Lung (tissue), 12 donors: ENCODE results near the gene SLC26A9. TPM values are rescaled to one million over a fixed set of nuclear protein-coding genes. Genes with fewer than 3 reads are reported as not detected.
"Not testable (repeated sequence)": the region's sequence is repeated elsewhere in the genome, so short reads cannot be mapped to it uniquely, and the experiment has no call there.

ENCODE experiments used
- ATAC-seq: fragments of 200-7000 bp; cut with Tn5 transposase; one replicate; pipeline ENCODE4 v1.9.1; 2020; ENCODE audit warnings: moderate number of reproducible peaks; ENCODE audit not compliant: insufficient read depth, low FRiP score
- DNase-seq, 3 donors: peaks; one replicate each; pipeline ENCODE4 v3.0.0-alpha.2; 2013 to 2017
- H3K27ac ChIP-seq, 2 donors: one replicate each; pipeline ENCODE4 v1.5.1; 2013; ENCODE audit warnings: mild to moderate bottlenecking in 2 of 2, moderate library complexity in 2 of 2, control low read depth in 1 of 2, inconsistent platforms in 1 of 2, low read depth in 1 of 2, low read length in 1 of 2
- H3K27me3 ChIP-seq, 3 donors: one replicate each; pipeline ENCODE4 v1.5.1; 2013; ENCODE audit warnings: low read length in 2 of 3; ENCODE audit not compliant: control insufficient read depth in 3 of 3, insufficient read depth in 3 of 3
- H3K36me3 ChIP-seq, 4 donors: one replicate each; pipeline ENCODE4 v1.5.1; 2013; ENCODE audit warnings: low read length in 4 of 4, mild to moderate bottlenecking in 1 of 4, moderate library complexity in 1 of 4; ENCODE audit not compliant: control insufficient read depth in 4 of 4, insufficient read depth in 4 of 4
- H3K4me1 ChIP-seq, 5 donors: one replicate each; pipeline ENCODE4 v1.5.1; 2013; ENCODE audit warnings: low read length in 5 of 5, mild to moderate bottlenecking in 2 of 5, moderate library complexity in 1 of 5; ENCODE audit not compliant: control insufficient read depth in 5 of 5, insufficient read depth in 5 of 5
- H3K4me3 ChIP-seq: one replicate; pipeline ENCODE4 v1.5.1; 2013; ENCODE audit warnings: mild to moderate bottlenecking, control low read depth, moderate library complexity
- H3K9ac ChIP-seq, 2 donors: one replicate each; pipeline ENCODE4 v1.5.1; 2013; ENCODE audit warnings: low read length in 2 of 2, control low read depth in 1 of 2; ENCODE audit not compliant: insufficient read depth in 1 of 2
- H3K9me3 ChIP-seq, 4 donors: one replicate each; pipeline ENCODE4 v1.5.1; 2013; ENCODE audit warnings: low read length in 3 of 4, mild to moderate bottlenecking in 1 of 4, moderate library complexity in 1 of 4; ENCODE audit not compliant: control insufficient read depth in 4 of 4, insufficient read depth in 3 of 4
- CTCF ChIP-seq: IDR thresholded peaks from 2 replicates; pipeline ENCODE4 v1.5.1; 2012; ENCODE audit warnings: mild to moderate bottlenecking; ENCODE audit errors: control extremely low read depth, extremely low read depth
- WGBS, 2 donors: extraction: QIAGEN DNeasy Blood & Tissue Kit; methylation state at CpG; one replicate each; pipeline ENCODE4 v1.1.7; 2013; 5-methylcytosine and 5-hydroxymethylcytosine counted together
- polyA plus RNA-seq, 2 donors: library from polyadenylated mRNA; stranded (reverse); fragments of 200-250 nt; gene quantifications; one replicate each; pipeline ENCODE4 v1.2.1, GENCODE V29; 2013
- total RNA-seq, 2 donors: library from RNA; depleted of rRNA in 1 of 2; stranded (reverse); fragments of >200 nt in 1 of 2; gene quantifications; one replicate each; pipeline ENCODE4 v1.2.1, GENCODE V29; 2014 to 2021
- donor health status: control.
- donor health status: control.
- donor health status: Bipolar disorder and iron deficiency.
- donor health status: healthy.
- donor health status: DM: yes; HTN: yes; CAD: no.

The SLC26A9 gene
- total and polyA plus RNA-seq, 4 donors: 0.14 to 30.3 (median 15.8) TPM

DNA sequence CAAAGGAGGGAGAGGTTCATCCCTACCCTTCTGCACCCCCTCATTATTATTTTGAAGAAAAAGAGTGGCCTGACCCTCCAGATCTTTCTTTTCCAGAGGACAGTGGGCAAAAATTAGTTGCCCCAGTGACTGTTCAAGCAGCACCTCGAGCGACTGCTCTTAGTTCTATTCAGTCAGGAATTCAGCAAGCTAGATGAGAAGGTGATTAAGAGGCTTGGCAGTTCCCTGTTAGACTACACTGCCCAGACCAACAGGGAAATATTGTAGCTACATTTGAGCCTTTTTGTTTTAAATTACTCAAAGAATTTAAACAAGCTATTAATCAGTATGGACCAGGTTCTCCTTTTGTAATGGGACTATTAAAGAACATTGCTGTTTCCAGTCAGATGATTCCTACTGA is 51.8 kb downstream of the SLC26A9 start:
- not testable (repeated sequence) for H3K9me3 ChIP-seq, DNase-seq, H3K36me3 ChIP-seq, H3K4me1 ChIP-seq, H3K27ac ChIP-seq, H3K9ac ChIP-seq, ATAC-seq, H3K27me3 ChIP-seq, H3K4me3 ChIP-seq
- WGBS, 2 donors: 89 to 94% methylated on average over 2 of the region's 2 CpGs

DNA sequence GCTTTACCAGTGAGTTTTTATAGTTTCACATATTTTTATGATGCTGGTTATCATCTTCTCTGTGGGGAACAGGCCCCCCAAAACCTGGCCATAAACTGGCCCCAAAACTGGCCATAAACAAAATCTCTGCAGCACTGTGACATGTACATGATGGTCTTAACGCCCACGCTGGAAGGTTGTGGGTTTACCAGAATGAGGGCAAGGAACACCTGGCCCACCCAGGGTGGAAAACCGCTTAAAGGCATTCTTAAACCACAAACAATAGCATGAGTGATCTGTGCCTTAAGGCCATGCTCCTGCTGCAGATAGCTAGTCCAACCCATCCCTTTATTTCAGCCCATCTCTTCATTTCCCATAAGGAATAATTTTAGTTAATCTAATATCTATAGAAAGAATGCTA is 52.6 kb downstream of the SLC26A9 start:
- not testable (repeated sequence) for H3K9me3 ChIP-seq, H3K4me3 ChIP-seq, H3K9ac ChIP-seq, H3K27ac ChIP-seq, H3K27me3 ChIP-seq, ATAC-seq, H3K4me1 ChIP-seq, H3K36me3 ChIP-seq, DNase-seq
- WGBS, 2 donors: 92 to 96% methylated on average over 3 of the region's 3 CpGs

DNA sequence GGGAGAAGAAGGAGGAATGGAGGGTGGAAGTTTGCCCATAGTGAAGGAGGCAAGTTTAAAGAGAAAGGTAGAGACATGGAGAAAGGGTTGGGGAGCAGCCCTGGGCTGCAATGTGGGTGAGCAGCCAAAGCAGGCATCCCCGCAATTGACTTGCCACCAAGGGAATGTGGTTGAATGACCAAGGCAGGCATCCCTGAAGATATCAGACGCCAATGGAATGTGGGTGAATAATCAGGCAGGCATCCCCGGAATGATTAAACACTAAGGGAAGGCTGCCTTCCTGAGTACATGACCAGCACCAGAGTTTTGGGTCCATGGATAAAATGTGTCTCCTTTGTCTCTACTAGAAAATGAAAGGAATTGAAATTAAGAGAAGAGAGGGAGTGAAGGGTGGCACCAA is 53.5 kb downstream of the SLC26A9 start:
- H3K27me3 ChIP-seq, ATAC-seq, H3K4me1 ChIP-seq, DNase-seq, H3K9me3 ChIP-seq, H3K9ac ChIP-seq, H3K36me3 ChIP-seq, H3K27ac ChIP-seq, H3K4me3 ChIP-seq: not testable (repeated sequence)
- 85 to 90% methylated on average over 3 of the region's 3 CpGs for WGBS, 2 donors

GRCh38 chr1:205889006-205889405 is 54.2 kb downstream of the SLC26A9 start:
- H3K9ac ChIP-seq, ATAC-seq, H3K4me1 ChIP-seq, H3K27ac ChIP-seq, H3K9me3 ChIP-seq, DNase-seq, H3K36me3 ChIP-seq, H3K4me3 ChIP-seq, H3K27me3 ChIP-seq: not testable (repeated sequence)
- WGBS, 2 donors: 65 to 81% methylated on average over 4 of the region's 4 CpGs

GRCh38 chr1:205883792-205884191 is 59.5 kb downstream of the SLC26A9 start:
- Histone ChIP-seq H3K4me3 (no peak overlapping the region), H3K4me1 (no peaks in the 10 kb centered on the region), H3K9ac (no peak overlapping the region), H3K36me3 (no peaks in the 10 kb centered on the region), H3K27me3 (no peaks in the 10 kb centered on the region), H3K9me3 (peaks cover 0 to 3% (median 0%) of the 10 kb centered on the region in 4 donors), H3K27ac (no peak overlapping the region)
- no peak for DNase-seq
- no peak for ATAC-seq
- no peak for TF ChIP-seq CTCF
